Cardiac muscle cell (in vitro differentiated cells and primary cell): ENCODE results near the gene KRTAP1-3. TPM values are rescaled to one million over a fixed set of nuclear protein-coding genes. Genes with fewer than 3 reads are reported as not detected.
"Not testable (repeated sequence)": the region's sequence is repeated elsewhere in the genome, so short reads cannot be mapped to it uniquely, and the experiment has no call there.

Experiments
- DNase-seq, 2 donors: peaks; one replicate each; pipeline versions ENCODE4 v3.0.0 to v3.0.0-alpha.2; 2010 to 2017; ENCODE audit warnings: low read depth in 1 of 2, low spot score in 1 of 2
- H3K27ac ChIP-seq: fragments of 200-600 bp; sonication (generic); 2 replicates; pipeline ENCODE4 v1.5.1; 2016
- H3K27me3 ChIP-seq: fragments of 200-600 bp; sonication (generic); 2 replicates; pipeline ENCODE4 v1.6.0; 2016; ENCODE audit warnings: control low read depth
- H3K36me3 ChIP-seq: fragments of 200-600 bp; sonication (generic); 2 replicates; pipeline ENCODE4 v1.5.1; 2016; ENCODE audit warnings: control low read depth
- H3K4me1 ChIP-seq: fragments of 200-600 bp; sonication (generic); 2 replicates; pipeline ENCODE4 v1.8.1; 2017; ENCODE audit warnings: low read depth, mild to moderate bottlenecking, mixed run types
- H3K4me3 ChIP-seq: fragments of 200-600 bp; sonication (generic); 2 replicates; pipeline ENCODE4 v1.5.1; 2016; ENCODE audit warnings: mild to moderate bottlenecking
- H3K9me3 ChIP-seq: fragments of 200-600 bp; sonication (generic); 2 replicates; pipeline ENCODE4 v1.5.1; 2017; ENCODE audit warnings: low read depth, mild to moderate bottlenecking, control low read depth
- CTCF ChIP-seq: IDR thresholded peaks from 2 replicates; pipeline ENCODE4 v1.5.1; 2012; ENCODE audit warnings: low read depth, mild to moderate bottlenecking, low read length
- polyA plus RNA-seq: library from polyadenylated mRNA; unstranded; fragments of >200 nt; fragmentation: Nextera tagmentation; extraction: Ambion mirVana; gene quantifications from 2 replicates; pipeline ENCODE4 v1.2.1, GENCODE V29; 2016
- total RNA-seq: library from RNA; depleted of rRNA; stranded (reverse); fragments of >200 nt; gene quantifications from 2 replicates; pipeline ENCODE4 v1.2.3, GENCODE V29; 2016

The KRTAP1-3 gene
- total and polyA plus RNA-seq, 2 experiments from 2014 or later: not detected

GRCh38 chr17:41057547-41057946, 22.9 kb upstream of the KRTAP1-3 start:
- Histone ChIP-seq H3K36me3 (no peaks in the 10 kb centered on the region), H3K27me3 (no peaks in the 10 kb centered on the region), H3K9me3 (no peaks in the 10 kb centered on the region), H3K27ac (no peak overlapping the region), H3K4me3 (no peak overlapping the region), H3K4me1 (no peaks in the 10 kb centered on the region)
- no peak for DNase-seq
- no peak for TF ChIP-seq CTCF

GRCh38 chr17:41055130-41055529, 20.5 kb upstream of the KRTAP1-3 start, which contains the start of gene KRTAP2-2:
KRTAP2-2 (minus strand) TSS chr17:41055230; CDS start chr17:41055211, 19 bp downstream.
- H3K27ac ChIP-seq, DNase-seq, H3K27me3 ChIP-seq, H3K4me3 ChIP-seq, H3K4me1 ChIP-seq, H3K36me3 ChIP-seq, H3K9me3 ChIP-seq: not testable (repeated sequence)

- not testable (repeated sequence) for H3K4me3 ChIP-seq, H3K27me3 ChIP-seq, H3K9me3 ChIP-seq, H3K27ac ChIP-seq, DNase-seq, H3K4me1 ChIP-seq, H3K36me3 ChIP-seq
Measured at GRCh38 chr17:41054556-41054955, 19.9 kb upstream of the KRTAP1-3 start.

- no peak for DNase-seq
- no peak overlapping the region for H3K4me3 ChIP-seq
- no peaks in the 10 kb centered on the region for H3K36me3 ChIP-seq
- H3K9me3 ChIP-seq: no peaks in the 10 kb centered on the region
- no peaks in the 10 kb centered on the region for H3K4me1 ChIP-seq
- H3K27ac ChIP-seq: no peak overlapping the region
- H3K27me3 ChIP-seq: no peaks in the 10 kb centered on the region
- no peak for TF ChIP-seq CTCF
Measured at GRCh38 chr17:41054025-41054424, 19.4 kb upstream of the KRTAP1-3 start.

GRCh38 chr17:41052566-41052965, 17.9 kb upstream of the KRTAP1-3 start:
- TF ChIP-seq CTCF: no peak
- H3K4me1 ChIP-seq: no peaks in the 10 kb centered on the region
- H3K9me3 ChIP-seq: no peaks in the 10 kb centered on the region
- no peak for DNase-seq
- no peaks in the 10 kb centered on the region for H3K27me3 ChIP-seq
- H3K27ac ChIP-seq: no peak overlapping the region
- no peaks in the 10 kb centered on the region for H3K36me3 ChIP-seq
- no peak overlapping the region for H3K4me3 ChIP-seq

GRCh38 chr17:41049110-41049509, 14.4 kb upstream of the KRTAP1-3 start:
- H3K9me3 ChIP-seq: no peaks in the 10 kb centered on the region
- DNase-seq: no peak

More at GRCh38 chr17:41049110-41049509, 14.4 kb upstream of the KRTAP1-3 start:
- no peak for TF ChIP-seq CTCF
- H3K27ac ChIP-seq: no peak overlapping the region
- H3K27me3 ChIP-seq: no peaks in the 10 kb centered on the region
- H3K4me3 ChIP-seq: no peak overlapping the region
- H3K4me1 ChIP-seq: no peaks in the 10 kb centered on the region
- no peaks in the 10 kb centered on the region for H3K36me3 ChIP-seq
